CD4-positive, alpha-beta T cell treated with Interleukin-12 subunit alpha and Interleukin-12 subunit beta, for 1 hour (primary cell): ENCODE measurements around the gene PLD4.
"Not testable (repeated sequence)": the region's sequence is repeated elsewhere in the genome, so short reads cannot be mapped to it uniquely, and the experiment has no call there.

Experiments used
- DNase-seq: peaks from one replicate; pipeline ENCODE4 v3.0.0-alpha.2; 2020

The PLD4 gene, protein sequence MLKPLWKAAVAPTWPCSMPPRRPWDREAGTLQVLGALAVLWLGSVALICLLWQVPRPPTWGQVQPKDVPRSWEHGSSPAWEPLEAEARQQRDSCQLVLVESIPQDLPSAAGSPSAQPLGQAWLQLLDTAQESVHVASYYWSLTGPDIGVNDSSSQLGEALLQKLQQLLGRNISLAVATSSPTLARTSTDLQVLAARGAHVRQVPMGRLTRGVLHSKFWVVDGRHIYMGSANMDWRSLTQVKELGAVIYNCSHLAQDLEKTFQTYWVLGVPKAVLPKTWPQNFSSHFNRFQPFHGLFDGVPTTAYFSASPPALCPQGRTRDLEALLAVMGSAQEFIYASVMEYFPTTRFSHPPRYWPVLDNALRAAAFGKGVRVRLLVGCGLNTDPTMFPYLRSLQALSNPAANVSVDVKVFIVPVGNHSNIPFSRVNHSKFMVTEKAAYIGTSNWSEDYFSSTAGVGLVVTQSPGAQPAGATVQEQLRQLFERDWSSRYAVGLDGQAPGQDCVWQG

DNA sequence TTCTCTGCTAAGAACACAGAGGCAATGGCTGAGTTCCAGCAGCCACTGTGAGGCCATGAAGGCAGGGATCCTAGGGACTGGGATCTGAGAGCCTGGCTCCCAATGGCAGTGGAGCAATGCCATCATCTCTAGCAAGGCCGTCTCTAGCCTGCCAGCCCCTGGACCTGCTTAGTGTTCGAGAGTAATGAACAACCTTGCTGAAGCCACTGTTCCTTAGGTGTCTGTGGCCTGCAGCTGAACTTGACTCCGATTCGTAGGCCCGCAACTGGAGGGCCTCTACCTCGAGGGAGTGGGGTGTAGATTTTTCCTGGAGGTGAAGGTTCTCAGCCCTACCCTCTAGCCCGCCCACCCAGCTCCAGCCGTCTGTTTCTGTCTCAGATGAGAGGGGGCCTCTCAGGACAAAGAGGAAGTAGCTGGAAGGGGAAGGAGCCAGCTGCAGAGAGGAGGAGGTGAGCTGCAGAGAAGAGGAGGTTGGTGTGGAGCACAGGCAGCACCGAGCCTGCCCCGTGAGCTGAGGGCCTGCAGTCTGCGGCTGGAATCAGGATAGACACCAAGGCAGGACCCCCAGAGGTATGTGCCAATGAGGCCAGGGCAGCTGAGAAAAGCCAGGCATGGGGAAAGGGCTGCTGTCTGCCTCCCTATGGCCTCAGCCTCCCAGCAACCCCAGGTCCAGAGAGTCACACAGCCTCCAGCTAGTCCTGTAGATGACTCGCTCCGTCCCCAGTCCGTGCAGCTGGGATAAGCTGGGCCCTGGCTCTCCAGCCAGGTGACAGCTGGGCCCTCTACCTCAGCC, at the start of gene PLD4:
Gene PLD4, plus strand, starts transcription at position 459 of the 793 bp plus-strand sequence. CDS start 2,262 bp downstream, outside the sequence.
- no peak for DNase-seq

DNA sequence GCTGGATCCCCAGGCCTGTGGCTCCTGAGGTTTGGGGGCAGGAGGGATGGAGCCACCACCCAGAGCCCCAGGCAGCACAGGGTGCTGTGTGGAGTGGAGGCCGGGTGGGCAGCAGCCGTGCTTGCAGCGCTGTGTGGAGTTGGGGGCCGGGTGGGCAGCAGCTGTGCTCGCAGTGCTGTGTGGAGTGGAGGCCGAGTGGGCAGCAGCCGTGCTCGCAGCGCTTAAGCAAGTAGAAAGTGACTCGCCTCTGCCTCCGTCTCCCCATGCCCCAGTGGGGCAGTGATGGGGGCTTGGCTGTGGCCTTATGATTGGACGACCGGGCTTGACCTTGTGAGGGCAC, 49.3 kb upstream of the PLD4 start:
- DNase-seq, result no peak

DNA sequence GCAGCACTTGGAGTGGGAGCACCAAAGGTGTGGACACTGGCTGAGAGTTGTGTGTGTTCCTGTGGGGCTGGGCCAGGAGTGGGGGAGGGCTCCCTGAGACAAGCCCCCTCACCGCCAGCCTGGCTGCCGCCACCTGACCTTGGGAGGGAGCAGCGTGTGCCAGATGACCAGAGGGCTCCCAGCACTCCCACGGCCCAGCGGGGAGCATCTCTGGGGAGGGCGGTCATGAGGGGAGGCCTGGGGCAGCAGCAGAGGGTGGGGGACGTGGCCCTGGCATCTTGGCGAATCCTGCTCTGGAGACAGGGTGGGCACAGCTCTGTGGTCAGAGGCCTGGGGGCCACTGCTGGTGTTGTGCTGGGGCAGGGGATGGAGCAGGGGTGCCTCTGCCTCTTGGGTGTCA, 48.9 kb upstream of the PLD4 start:
- DNase-seq, result no peak

DNA sequence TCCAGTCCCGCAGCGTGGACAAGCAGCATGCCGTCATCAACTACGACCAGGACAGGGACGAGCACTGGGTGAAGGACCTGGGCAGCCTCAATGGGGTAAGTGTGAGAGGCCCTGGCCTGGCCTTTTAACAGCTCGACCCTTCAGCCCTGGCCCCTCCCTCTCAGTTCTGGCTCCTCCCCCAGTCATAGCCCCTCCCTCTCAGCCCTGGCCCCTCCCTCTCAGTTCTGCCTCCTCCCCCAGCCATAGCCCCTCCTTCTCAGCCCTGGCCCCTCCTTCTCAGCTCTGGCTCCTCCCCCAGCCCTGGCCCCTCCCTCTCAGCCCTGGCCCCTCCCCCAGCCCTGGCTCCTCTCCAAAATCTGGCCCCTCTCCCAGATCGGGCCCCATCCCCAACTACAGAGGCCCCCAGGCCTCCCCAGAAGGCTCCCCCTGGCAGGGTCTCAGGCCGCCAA, 48.4 kb upstream of the PLD4 start:
- peak; percentile 30 for DNase-seq

DNA sequence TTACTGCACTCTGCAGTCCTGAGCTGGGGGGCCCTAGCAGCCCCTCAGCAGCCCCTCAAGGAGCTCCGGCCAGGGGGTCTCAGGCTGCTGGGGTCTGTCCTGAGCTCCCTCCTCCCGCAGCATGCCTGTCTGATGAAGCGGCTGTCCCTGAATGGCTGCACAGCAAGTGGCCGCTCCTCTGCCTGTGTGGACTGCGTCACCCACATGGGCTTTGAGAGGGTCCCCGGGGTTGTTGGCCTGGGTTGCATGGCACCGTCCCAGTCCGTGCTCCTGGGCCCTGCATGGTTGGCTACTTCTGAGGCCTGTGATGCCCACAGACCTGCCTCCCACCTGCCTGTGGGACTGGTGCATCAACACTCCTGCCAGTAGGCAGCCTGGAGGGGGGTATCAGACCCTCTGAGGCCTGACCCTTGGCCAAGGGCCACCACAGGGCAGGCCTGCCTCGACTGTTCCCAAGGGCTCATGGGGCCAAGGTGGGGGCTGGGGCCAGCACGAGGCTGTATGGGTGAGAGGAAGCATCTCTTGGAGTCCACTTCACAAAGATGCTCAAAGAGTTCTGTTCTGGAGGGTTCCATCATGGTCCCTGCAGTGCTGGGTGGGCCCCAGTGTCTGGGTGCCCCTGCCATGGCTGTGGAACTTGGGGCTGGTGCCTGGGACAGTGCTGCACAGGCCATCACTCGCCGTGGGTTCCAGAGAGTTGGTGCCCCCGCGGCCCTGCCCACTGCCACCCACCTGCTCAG, 47.4 kb upstream of the PLD4 start:
- DNase-seq, result no peak

DNA sequence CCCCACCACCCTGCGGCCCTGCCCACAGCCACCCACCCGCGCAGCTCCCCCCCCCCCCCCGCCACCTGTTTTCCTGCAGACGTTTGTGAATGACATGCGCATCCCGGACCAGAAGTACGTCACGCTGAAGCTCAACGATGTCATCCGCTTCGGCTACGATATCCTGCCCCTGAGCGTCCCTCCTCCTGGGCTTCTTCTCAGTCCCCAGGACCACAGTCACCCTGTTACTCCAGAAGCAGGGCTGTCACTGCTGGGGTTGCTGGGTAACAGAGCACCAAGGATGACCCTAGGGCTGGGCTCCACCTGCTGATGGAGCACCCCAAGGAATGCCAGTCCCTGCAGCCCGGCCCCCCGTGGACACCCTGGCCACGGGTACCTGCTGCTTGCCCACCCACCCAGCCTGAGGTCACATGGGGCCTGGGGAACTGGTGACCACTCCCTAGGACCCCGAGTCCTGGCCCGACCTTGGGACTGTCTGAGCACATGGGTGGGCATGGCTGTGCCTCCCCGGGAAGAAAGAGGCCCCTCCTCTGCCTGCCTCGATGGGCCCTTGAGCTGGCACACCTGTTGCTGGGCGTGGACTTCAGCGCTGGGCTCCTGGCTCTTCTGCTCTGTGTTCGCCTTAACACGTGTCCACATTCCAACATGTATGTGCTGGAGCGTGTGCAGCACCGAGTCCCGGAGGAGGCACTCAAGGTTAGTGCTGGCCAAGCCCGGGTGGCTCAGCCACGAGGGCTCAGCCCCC, 46.7 kb upstream of the PLD4 start:
- DNase-seq, result no peak

DNA sequence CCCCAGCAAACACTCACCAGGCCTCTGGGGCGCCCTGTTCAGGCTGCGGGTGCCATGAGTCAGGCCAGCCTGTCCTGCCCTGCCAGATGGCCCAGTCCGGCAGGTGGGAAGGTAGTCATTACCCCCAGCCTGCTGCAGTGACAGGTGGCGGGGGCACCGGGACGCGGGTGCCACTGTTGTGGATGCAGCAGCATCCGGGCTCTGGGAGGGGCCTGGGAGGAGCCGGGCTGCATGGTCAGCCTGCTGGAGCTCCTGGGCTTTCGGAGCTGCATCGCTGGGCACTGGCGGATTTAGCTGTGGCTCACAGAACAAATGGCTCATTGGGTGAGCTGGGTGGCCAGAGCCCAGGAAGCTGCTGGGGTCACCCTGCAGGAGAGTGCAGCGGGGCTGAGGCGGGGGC, 46.1 kb upstream of the PLD4 start:
- no peak for DNase-seq

DNA sequence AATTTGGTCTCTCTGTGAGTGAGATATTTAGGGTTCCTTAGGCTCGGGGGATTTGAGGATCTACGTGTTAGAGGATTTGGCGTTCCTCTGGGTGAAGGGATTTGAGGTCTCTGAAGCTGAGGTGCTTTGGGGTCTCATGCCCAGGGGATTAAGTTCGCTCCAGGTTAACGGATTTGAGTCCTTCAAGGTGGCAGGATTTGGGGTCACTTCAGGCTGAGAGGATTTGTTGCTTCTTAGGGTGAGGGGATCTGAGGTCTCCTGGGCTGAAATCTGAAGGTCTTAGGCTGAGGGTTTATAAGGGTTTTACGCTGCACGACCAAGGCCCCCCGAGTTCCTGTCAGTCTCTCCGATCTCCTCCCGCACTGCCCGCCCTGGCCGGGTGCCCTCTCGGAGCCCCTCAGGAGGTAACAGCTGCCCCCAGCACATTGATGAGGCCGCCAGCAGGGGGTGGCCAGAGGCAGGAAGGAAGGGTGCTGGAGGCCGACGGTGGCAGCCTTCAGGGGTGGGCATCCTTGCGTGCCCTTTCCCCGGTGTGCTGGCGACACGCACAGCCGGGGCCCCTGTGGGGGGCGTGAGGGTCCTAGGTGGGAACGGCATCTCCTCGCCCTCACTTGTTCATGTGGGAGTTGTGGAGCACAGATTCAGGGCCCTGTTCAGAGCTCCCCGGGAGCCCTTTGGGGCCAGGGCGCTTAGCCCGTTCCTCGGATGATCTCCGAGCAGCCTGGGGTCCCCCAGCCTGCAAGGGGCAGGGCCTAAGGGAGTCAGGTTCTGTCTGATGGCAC, 45.3 kb upstream of the PLD4 start:
- DNase-seq, result no peak

DNA sequence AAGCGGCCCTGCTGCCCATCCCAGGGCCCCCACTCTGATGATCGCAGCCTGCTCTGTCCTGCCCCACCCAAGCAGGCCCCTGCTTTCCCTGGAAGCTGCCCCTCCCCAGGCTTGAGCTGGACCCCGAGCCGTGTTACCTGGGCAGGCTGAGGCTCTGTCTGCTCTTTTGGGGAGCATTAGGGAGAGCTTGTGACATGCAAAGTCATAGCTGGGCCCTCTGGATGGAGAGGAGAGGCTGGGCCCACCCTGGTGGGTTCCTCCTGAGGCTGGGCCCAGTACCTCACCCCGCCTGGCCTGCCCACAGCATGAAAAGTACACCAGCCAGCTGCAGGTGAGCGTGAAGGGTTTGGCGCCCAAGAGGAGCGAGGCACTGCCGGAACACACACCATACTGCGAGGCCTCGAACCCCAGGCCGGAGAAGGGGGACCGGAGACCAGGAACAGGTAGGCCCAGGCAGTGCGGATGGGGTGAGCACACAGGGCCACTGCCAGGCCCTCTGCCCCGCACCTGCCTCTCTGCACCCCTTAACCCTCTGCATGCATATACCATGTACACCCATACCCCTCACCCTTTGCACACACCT, 44.6 kb upstream of the PLD4 start:
- DNase-seq, result no peak

DNA sequence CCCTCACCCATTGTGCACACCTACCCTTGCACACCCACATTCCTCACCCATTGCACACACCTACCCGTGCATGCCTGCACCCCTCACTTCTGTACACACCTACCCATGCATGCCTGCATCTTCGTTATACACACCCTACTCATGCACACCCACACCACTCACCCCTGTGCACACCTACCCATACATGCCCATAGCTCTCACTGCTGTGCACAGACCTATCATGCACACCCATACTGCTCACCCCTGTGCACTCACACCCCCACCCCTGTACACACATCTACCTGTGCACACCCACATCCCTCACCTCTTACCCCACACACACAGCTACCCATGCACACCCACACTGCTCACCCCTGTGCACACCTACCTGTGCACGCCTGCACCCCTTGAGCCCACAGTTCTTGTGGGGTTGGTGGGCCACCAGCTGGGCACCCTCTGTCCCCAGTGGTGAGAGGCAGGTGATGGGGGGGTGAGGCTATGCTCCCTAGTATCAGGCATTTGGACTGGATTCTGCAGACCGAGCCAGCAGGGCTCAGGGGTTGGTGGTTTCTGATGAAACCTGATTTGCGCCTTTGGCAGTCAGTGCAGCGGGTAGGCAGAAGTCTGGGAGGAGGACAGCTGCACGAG, 44.0 kb upstream of the PLD4 start:
- no peak for DNase-seq

DNA sequence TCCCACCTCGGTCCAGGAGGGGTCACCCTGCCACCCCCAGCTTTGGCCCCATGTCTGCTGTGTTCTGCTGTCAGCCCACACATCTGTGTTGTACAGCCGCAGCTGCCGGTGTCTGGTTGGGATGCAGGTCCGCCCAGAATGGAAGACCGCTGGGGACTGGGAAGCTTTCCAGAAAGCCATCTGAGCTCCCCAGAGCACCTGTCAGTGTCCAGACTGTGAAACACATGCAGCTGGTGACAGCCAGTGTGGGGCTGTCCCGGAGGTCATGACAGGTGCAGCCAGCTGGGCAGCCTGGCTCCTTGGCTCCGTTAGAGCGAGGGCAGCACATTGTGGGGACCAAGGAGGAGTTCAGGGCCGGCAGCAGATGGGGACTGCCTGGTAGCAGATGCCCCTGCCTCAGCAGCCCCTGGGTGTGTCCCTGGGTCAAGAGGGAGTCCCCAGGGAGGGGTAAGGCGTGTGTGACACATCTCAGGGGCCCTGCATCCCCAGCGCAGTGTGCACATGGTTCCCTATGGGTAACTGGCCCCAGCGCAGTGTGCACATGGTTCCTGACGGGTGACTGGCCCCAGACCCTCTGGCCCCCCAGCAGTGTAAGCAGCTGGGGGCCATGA, 43.2 kb upstream of the PLD4 start:
- DNase-seq, result no peak

DNA sequence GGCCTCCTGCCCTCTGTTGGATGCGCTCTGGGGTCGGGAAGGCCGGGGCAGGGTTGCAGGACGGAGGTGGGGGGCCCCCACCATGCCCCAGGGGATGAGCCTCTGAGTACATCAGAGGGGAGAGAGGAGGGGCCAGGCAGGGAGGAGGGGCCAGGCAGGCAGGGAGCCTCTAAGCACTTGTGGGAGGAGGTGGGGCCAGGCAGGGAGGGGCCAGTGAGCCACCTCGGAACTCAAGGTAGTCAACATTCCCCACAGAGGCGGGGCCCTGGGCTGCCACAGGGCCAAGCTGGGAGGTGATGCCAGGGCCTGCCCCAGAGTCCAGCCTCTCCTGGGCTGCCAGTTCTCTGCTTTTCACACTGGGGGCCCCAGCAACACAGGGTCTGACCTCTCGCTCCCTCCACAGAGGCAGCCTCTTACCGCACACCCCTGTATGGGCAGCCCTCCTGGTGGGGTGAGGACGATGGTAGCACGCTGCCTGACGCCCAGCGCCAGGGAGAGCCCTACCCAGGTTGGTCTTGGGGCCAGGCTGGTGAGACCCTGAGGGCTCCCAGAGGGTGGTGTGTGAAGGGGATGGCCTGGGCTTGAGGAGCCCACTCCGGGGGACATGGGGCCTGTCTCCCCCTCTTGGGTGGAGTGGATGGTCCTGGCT, 42.2 kb upstream of the PLD4 start:
- no peak for DNase-seq

DNA sequence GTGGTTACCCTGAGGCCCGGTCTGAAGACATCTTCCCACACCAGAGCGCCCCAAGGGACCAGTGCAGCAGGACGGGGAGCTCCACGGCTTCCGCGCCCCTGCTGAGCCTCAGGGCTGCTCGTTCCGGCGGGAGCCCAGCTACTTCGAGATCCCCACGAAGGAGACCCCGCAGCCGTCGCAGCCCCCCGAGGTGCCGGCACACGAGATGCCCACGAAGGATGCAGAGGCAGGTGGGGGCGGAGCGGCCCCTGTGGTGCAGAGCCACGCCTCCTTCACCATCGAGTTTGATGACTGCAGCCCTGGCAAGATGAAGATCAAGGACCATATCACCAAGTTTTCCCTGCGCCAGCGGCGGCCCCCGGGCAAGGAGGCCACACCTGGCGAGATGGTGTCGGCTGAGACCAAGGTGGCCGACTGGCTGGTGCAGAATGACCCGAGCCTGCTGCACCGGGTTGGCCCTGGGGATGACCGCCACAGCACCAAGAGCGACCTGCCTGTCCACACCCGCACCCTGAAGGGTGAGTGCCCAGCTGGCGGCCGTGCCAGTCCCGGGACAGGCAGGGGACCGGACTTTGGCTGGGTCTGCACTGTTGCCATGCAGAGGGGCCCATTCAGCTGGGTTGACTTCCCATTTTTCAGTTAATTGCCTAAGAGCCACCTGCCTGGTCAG, 41.6 kb upstream of the PLD4 start:
- DNase-seq, result no peak

DNA sequence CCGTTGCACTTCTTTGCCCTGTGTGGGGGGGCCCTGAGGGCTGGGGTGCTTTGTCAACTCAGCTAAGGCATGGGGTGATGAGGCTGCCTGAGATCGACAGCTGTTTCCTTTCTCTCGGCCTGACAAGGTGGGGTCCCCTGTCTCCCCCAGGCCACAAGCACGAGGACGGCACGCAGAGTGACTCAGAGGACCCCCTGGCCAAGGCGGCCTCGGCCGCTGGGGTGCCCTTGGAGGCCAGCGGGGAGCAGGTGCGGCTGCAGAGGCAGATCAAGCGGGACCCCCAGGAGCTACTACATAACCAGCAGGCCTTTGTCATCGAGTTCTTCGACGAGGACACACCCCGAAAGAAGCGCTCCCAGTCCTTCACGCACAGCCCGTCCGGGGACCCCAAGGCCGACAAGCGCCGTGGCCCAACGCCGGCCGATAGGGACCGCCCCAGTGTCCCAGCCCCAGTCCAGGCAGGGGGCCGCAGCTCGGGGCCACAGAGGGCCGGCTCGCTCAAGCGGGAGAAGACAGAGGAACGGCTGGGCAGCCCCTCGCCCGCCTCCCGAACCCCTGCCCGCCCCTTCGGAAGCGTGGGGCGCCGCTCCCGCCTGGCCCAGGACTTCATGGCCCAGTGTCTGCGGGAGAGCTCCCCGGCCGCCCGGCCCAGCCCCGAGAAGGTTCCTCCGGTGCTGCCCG, 40.9 kb upstream of the PLD4 start:
- DNase-seq, result no peak

DNA sequence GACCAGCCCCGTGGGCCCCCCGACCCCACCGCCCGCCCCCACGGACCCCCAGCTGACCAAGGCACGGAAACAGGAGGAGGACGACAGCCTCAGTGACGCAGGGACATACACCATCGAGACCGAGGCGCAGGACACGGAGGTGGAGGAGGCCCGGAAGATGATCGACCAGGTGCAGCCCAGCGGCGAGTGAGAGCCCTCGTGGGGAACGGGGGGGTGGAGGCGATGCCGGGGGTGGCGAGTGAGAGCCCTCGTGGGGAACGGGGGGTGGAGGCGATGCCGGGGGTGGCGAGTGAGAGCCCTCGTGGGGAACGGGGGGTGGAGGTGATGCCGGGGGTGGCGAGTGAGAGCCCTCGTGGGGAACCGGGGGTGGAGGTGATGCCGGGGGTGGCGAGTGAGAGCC, 40.3 kb upstream of the PLD4 start:
- DNase-seq, result not testable (repeated sequence)

DNA sequence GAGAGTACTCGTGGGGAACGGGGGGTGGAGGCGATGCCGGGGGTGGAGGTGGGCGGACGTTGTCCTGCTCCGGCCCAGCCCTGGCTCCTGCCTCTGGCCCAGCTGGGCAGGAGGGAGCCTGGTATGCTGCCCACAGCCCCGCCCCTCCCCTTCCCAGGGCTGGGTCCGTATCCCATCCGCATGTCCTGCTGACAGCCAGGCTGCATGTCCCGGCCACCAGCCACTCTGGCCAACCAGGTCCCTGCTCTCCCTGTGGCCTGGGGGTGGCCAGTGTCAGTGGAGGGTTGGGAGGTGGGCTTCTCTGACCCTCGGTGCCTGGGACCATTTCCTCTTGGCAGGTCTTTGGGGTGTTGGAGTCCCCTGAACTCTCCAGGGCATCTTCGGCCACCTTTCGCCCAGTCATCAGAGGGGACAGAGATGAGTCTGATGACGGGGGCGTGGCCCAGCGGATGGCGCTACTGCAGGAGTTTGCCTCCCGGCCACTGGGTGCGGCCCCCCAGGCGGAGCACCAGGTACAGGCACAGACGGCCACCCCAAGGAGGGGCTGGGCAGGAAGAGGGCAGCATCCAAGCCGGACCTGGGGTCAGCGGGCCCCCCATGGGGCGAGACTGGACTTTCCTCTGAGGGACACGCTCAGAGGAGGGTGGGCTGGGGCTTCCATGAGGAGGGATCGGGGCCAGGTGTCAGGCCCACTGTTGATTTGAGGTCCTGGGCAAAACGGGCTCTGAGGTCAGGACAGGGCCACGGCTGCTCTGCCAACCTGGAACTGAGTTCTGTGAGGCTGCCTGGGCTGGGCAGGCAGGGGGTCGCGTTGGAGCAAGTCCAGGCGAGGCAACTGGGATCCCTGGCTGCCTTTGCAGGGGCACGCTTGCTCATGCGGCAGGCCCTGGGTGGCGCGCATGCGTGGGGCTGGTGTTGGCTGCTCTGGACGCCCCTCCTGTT, 39.4 kb upstream of the PLD4 start:
- no peak for DNase-seq

DNA sequence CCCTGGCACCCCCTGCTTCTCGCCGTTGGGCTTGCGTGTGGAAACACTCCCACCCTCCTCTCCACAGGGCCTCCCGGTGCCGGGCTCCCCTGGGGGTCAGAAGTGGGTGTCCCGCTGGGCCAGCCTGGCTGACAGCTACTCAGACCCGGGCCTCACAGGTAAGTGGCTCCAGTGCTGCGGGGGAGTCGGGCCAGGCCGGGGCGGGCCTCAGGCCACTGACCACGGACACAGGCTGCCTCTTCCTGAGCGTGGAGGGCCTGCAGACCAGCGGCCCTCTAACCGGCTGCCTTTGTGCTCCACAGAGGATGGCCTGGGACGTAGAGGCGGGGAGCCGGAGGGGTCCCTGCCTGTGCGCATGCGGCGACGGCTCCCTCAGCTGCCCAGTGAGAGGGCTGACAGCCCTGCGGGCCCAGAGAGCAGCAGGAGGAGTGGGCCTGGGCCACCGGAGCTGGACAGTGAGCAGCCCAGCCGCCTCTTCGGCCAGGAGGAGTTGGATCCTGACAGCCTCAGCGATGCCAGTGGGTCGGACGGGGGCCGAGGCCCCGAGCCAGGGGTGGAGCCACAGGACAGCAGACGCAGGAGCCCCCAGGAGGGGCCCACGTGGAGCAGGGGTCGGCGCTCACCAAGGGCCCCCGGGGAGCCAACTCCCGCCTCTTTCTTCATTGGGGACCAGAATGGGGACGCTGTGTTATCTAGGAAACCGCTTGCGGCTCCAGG, 38.5 kb upstream of the PLD4 start:
- no peak for DNase-seq
